Stimulated activated CD4-positive, alpha-beta T cell treated with anti-CD3 and anti-CD28 coated beads, Interleukin-15, amount 100 ng/mL, for 1 hour (primary cell): ENCODE data around the gene ZFAND5.

Source experiments
- DNase-seq, 2 donors: peaks; one replicate each; pipeline ENCODE4 v3.0.0-alpha.2; 2020; ENCODE audit warnings: low read depth in 1 of 2, low spot score in 1 of 2

ZFAND5 gene

DNA sequence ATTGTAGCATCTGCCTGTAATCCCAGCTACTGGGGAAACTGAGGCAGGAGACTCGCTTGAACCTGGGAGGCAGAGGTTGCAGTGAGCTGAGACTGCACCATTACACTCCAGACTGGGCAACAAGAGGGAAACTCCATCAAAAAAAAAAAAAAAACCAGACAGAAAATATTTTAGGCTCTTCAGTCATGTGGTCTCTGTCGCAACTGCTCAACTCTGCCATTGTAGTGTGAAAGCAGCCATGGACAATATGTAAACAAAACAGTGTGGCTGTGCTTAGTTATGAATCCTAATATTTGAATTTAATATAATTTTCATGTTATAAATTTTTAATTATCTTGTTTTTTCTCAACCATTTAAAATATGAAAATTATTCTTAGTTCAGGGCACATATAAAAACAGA lies 38.4 kb downstream of the ZFAND5 start:
- DNase-seq, result no peak

DNA sequence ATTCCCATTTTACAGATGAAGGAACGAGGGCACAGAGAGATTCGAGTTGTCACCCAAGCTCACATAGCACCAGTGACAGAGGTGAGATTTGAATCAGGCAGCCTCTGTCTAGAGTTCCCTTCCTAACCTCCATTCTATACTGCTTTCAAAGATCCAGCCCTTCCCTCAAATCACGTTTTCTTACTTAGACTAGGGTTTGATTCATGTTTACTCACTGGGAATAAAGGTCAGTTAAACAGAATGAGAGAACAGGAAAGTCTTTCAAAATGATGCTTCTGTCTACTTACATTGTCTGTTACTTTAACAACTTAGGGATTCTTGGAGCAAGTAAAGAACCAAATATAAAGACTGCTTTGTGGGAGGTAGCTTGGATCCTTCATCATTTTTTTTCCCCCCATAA lies 40.0 kb downstream of the ZFAND5 start:
- DNase-seq, result no peak

DNA sequence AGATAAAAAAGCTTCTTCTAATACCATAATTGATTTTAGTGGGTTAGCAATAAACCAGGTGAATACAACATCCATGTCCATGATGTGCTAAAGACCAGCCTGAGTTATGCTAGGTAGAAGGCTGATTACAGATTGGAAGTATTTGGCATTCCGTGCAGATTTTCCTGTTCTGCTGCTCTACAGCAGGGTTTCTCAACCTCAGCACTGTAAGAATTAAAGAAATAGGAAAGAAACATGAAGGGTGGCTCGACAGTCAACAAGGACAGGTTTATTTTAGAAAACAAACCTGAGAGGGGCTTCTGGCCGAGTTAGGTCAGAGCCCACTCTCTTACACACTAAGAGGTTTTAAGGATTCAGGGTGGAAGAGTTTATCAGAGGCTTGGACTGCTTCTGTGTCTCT lies 42.3 kb downstream of the ZFAND5 start:
- DNase-seq, result no peak

DNA sequence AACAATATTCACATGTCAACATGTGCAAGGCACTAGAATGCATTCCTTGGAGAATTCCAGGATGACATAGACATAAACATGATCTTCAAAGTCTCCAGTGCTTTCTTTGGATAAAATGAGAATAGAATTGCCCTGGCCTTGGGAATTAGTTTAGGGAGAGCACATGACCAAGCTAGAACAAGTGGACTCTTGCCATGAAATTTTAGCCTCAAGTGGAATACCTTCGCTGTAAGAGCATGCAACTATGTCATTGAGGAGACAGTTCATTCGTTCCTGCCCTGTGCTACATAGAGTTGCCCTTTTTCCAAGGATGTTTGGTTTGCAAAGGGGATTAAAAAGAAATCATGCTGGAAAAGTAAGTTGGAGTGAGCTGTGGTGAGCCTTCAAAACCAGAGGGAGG lies 42.7 kb downstream of the ZFAND5 start:
- no peak for DNase-seq

DNA sequence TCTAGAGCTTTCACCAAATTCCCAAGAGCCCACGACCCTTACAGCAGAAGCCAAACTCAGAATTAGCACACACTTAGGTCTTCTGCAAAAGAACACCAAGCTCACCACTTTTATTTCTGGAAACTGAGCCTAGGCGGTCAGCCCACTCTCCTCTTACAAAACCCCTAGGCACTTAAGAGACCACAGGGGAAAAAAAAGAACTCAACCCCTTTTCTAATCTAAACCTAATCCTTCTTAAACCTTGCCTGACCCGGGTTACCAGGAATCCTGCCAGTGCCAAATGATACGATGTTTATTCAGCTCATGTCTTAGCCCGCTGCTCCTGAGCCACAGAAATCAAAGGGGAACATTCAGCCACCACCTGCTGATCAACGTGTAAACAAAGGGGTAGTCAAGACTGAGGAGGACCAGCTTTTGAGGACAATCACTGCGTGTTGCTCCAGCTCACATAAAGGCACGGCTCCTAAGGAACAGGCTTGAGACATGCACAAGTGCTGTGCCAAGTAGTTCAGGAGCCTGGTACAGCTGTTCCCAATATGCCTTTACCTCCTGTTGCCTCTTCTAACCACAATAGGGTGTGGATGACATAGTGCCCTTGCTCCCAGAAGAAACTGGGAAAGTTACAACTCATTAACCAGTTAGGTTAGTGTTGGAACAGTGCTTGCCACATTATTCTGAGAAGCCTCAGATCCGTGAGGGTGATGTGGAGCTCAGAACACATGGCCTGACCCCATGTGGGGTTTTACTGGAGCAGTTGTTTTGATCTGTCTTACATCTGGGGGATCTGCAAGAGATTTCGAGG lies 49.3 kb downstream of the ZFAND5 start:
- no peak for DNase-seq

DNA sequence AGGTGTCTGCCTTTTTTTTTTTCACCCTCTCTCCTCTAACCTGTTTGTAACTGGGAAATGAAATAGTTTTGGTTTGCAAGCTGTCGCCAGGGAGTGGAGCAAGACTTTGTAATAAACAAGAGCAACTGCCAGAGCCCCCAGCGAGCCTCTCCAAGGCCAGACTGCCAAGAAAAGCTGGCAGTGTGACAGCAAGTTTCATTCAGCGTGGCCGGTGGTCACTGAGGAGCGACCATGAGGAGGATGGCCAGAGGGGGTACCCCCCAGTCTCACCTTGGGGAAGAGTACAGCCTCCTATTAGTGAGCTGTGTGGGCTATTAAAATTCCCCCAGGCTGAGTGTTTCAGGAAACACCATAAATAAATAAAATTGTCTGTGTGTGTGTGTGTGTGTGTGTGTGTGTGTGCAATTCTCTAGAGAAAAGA lies 49.9 kb downstream of the ZFAND5 start:
- no peak for DNase-seq

DNA sequence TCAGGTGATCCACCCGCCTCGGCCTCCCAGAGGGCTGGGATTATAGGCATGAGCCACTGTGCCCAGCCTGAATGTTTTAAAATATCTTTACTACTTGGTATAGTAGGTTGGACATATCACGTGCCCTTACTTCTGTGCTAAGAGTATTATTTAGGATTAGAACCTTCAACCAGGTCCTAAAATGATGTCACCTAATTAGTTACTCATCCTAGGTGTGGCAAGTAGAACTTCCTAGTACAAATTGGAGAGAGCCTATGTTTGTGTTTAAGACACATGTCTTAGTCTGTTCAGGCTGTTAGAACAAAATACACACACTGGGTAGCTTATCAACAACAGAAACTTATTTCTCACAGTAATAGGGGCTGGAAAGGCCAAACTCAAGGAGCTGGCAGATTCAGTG lies 51.5 kb downstream of the ZFAND5 start:
- DNase-seq, result no peak

DNA sequence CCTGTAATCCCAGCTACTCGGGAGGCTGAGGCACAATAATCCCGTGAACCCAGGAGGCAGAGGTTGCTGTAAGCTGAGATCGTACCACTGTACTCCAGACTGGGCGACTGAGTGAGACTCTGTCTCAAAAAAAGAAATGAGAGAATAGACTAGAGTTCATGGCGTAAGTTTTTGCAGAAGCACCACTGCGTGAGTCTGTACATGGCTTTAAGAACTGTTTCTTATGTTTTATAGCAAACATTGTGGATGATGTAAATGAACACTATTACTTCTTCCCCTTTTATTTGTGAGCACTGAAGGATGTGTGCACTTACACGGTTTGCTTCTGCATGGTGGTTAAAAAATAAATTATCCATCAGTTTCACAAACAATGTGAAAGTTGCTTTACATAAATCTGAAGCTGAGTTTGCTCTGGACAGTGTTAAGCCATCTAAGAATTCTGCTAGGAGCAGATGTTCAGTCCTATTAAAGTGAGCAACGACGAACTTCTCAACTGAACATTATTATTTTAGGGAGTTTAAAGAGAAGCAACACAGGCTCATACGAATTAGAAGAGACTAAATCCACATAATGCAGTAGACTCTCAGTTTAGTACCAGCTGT lies 52.5 kb downstream of the ZFAND5 start:
- DNase-seq, result no peak

DNA sequence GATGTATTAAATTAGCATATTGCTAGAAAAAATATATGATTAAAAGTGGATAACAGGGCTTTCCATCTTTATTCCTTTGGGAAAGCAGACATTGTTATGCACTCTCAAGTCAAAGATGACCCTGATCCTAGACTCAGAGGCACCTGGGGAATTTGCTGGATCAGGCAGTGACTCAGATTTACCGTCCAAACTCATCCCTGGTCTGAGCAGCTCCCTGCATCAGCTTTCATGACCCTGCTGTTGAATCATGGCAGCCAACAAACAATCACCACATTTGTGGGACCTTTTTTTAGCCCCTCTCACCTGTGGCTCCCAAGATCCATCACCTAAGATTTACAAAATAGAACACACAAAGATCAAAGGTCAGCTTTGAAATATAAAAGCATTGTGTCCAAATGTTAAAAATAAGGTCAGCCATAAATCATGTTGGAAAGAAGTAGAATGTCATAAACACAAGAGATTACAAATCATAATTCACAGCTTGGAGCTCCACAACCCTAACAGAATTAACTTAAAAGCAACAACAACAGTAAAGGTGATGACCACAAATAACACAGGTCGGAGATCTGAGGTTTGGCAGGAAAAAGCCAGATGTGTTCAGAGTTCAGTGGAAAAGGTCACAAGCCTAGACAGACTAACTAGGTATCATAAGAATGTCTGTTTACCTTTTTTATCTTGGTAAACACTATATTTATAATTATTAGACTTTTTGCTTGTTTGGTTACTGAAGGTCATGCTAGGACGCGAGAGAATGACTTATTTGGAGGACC lies 55.5 kb downstream of the ZFAND5 start:
- DNase-seq, result no peak

DNA sequence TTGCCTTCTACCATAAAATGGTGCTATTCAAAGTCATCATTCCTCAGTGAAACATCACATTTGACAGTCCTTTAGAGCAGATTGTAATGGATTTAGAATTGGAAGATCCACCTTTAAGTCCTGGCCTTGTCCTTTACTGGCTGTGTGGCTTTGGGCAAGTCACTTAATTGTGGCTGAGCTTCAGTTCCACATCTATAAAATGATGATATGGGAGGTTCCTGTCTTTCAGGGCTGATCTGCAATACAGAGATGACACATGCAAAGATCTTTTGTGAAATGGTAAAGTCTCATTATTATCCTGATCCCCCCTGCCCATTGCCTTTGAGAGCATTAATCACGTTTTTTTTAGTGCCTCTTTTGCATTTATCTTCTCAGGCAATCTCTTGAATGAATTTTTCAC lies 58.2 kb downstream of the ZFAND5 start:
- DNase-seq, result no peak

DNA sequence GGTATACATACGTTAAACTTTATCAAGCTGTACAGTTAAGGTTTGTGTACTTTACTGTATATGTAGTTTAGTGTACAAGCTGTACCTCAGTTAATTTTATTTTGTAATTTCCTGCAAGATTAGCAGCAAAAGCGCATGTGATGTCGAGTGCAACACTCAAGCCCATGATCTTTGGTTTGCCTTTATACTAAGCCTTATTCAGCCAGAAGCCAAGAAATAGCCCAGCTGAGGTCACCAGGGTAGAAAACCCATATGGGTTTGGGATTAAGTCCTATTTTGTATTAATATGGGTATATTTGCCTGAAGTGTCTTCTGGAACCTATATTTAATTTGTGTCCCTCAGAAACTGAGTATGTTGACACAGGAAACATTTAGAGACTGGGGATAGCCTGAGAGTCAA lies 59.3 kb downstream of the ZFAND5 start:
- DNase-seq, result no peak

DNA sequence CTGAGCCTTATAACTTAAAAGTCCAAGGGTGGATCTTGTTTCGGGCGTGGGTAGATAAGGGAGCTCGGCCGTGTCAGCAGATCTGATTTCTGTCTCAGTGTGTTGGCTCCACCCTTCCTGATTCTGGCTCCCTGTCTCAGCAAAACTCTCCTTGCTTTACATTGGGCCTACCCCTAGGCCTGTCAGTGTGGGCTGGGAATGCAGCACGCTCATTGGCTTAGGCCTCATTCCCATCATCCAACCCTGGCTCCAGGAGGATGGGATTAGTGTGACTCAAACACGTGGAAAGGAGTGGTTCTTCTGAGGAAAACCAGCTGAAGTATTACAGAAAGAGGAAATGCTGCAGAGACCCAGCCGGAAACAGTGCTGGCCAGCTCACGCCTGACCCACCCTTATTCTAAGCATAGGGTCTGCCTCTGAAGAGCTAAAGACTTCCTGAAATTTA lies 59.9 kb downstream of the ZFAND5 start:
- no peak for DNase-seq

DNA sequence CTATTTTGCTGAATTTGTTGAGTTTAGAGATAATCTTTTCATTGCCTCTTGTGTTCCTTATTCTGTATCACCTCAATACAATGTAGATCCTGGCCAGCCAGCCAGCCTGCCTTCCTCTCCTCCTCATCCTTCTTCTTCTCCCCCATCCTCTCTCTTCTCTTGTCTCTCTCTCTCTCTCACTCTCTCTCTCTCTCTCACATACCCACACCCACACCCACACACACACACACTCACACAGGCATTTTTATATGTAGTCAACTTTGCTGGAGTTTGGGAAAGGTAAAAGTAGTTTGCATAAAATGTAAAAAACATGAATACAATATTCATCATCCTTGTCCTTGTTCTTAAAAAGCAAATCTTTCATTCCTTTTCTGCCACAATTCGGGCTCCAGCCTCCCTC lies 60.5 kb downstream of the ZFAND5 start:
- no peak for DNase-seq
